Measurements from ENCODE around the gene CD19. TPM values are rescaled to one million over a fixed set of nuclear protein-coding genes. Genes with fewer than 3 reads are reported as not detected.

CD19 gene
- total RNA-seq, 2 donors from 2014 or later: not detected

DNA sequence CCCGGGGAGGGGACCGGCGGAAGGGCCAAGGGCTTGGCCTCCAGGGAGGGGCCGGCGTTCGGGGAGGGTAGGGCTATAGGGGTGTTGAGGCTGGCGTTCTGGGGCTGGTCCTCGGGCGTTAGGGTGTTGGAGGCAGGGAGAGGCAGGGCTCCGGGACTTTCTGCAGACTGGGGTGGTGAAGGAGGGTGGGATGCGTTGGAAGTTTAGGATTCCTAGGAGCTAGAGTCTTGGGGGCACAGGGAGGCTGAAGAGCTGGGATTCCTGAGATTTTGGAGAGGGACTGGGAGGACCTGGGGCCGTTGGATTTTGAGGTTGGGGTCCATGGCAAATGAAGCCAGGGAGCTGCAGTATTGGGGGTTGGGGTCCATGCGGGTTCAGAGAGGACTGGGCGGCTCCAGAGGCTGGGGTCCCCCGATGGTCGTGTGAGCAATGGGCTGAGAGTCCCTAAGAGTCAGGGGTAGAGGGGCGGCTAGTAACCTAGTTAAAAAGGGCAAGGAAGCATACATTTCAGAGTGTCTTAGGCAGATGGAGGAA lies 19.7 kb downstream of the CD19 start:
- TF ChIP-seq POLR2A (IDR thresholded peaks at IDR 0.05): no peak
- no peak for TF ChIP-seq CTCF (IDR thresholded peaks at IDR 0.05)
- ATAC-seq (no peak), DNase-seq (no peak)
- intact Hi-C loops (cut with DNase I): no loop called here
- Histone ChIP-seq H3K4me1 (peaks cover 17% of the 10 kb centered on the region), H3K36me3 (replicated peaks in 1 of 2; ENCODE audit: insufficient read depth in 1 of 2, low read depth in 2 of 2) (peaks cover 0 to 6% of the 10 kb centered on the region in 2 donors), H3K27me3 (no peaks in the 10 kb centered on the region), H3K27ac (peak overlapping the region in 3 of 4 donors; percentile 60 to 86 (median 79)), H3K4me3 (peak overlapping the region; percentile 78 to 88), H3K9me3 (no peaks in the 10 kb centered on the region)
- 2% methylated on average over 16 to 17 of the region's 17 CpGs for WGBS, 2 donors

DNA sequence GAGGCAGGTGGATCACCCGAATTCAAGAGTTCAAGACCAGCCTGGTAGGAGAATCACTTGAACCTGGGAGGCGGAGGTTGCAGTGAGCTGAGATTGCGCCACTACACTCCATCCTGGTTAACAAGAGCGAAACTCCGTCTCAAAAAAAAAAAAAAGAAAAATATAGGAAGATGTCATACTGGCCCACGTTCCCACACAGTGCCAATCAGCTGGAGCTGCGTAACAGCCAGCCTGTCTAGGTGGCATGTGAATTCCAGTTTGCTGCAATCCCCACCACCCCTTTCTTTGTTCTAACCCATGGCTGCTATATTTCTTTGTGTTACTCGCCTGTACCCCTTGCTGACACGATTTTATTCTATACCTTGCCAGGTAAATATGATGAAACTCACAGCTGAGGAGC lies 26.4 kb downstream of the CD19 start:
- H3K4me1 ChIP-seq: no peaks in the 10 kb centered on the region
- 92 to 93% methylated on average over 9 of the region's 9 CpGs for WGBS, 2 donors
- H3K27me3 ChIP-seq: no peaks in the 10 kb centered on the region
- peaks cover 0 to 9% of the 10 kb centered on the region in 2 donors for H3K36me3 ChIP-seq (replicated peaks in 1 of 2; ENCODE audit: insufficient read depth in 1 of 2, low read depth in 2 of 2)
- no peak overlapping the region for H3K27ac ChIP-seq
- H3K9me3 ChIP-seq: no peaks in the 10 kb centered on the region
- no peak overlapping the region for H3K4me3 ChIP-seq
- intact Hi-C loops (cut with DNase I): no loop called here
- DNase-seq (no peak), ATAC-seq (no peak)
- TF ChIP-seq CTCF (IDR thresholded peaks at IDR 0.05) (no peak), POLR2A (IDR thresholded peaks at IDR 0.05) (no peak)

- ATAC-seq (no peak), DNase-seq (no peak)
- Histone ChIP-seq H3K9me3 (no peaks in the 10 kb centered on the region), H3K4me3 (no peak overlapping the region), H3K4me1 (no peaks in the 10 kb centered on the region), H3K36me3 (replicated peaks in 1 of 2; ENCODE audit: insufficient read depth in 1 of 2, low read depth in 2 of 2) (peaks cover 0 to 9% of the 10 kb centered on the region in 2 donors), H3K27ac (no peak overlapping the region), H3K27me3 (no peaks in the 10 kb centered on the region)
- 79 to 92% methylated on average over 4 to 6 of the region's 6 CpGs for WGBS, 2 donors
- intact Hi-C loops (cut with DNase I): no loop called here
- TF ChIP-seq POLR2A (IDR thresholded peaks at IDR 0.05): no peak
- no peak for TF ChIP-seq CTCF (IDR thresholded peaks at IDR 0.05)
These were observed 27.1 kb downstream of the CD19 start for GRCh38 chr16:28958836-28959235.

GRCh38 chr16:28964072-28964471 lies 32.3 kb downstream of the CD19 start:
- H3K36me3 ChIP-seq (replicated peaks in 1 of 2; ENCODE audit: insufficient read depth in 1 of 2, low read depth in 2 of 2): peaks cover 0 to 6% of the 10 kb centered on the region in 2 donors
- ATAC-seq (no peak), DNase-seq (no peak)
- intact Hi-C loops (cut with DNase I): no loop called here
- TF ChIP-seq CTCF (IDR thresholded peaks at IDR 0.05) (no peak), POLR2A (IDR thresholded peaks at IDR 0.05) (no peak)
- H3K4me3 ChIP-seq: no peak overlapping the region
- 94 to 95% methylated on average over 3 of the region's 3 CpGs for WGBS, 2 donors
- H3K27me3 ChIP-seq: no peaks in the 10 kb centered on the region
- H3K27ac ChIP-seq: no peak overlapping the region
- H3K9me3 ChIP-seq: no peaks in the 10 kb centered on the region
- no peaks in the 10 kb centered on the region for H3K4me1 ChIP-seq

GRCh38 chr16:28964496-28964895 lies 32.7 kb downstream of the CD19 start:
- H3K4me3 ChIP-seq: no peak overlapping the region
- 84 to 94% methylated on average over 2 of the region's 2 CpGs for WGBS, 2 donors
- ATAC-seq (no peak), DNase-seq (no peak)
- no peaks in the 10 kb centered on the region for H3K27me3 ChIP-seq
- TF ChIP-seq POLR2A (IDR thresholded peaks at IDR 0.05) (no peak), CTCF (IDR thresholded peaks at IDR 0.05) (no peak)
- no peak overlapping the region for H3K27ac ChIP-seq
- H3K9me3 ChIP-seq: no peaks in the 10 kb centered on the region
- intact Hi-C loops (cut with DNase I): no loop called here
- H3K4me1 ChIP-seq: no peaks in the 10 kb centered on the region
- H3K36me3 ChIP-seq (replicated peaks in 1 of 2; ENCODE audit: insufficient read depth in 1 of 2, low read depth in 2 of 2): peaks cover 0 to 6% of the 10 kb centered on the region in 2 donors

Data from body of pancreas (tissue), 4 donors.